Kidney (tissue), 14 donors: Measurements from ENCODE around the gene COL21A1. TPM values are rescaled to one million over a fixed set of nuclear protein-coding genes. Genes with fewer than 3 reads are reported as not detected.

Experiments
- DNase-seq, 5 donors: peaks; one replicate each; pipeline ENCODE4 v3.0.0-alpha.2; 2013 to 2020
- FAIRE-seq: peaks from 2 replicates; lab custom pipeline; 2012; peaks lifted over from hg19 to GRCh38; lab: Jason Lieb, UNC
- H3K27ac ChIP-seq, 2 donors: one replicate each; pipeline ENCODE4 v1.7.0; 2013; ENCODE audit warnings: low read depth in 2 of 2, low read length in 2 of 2, inconsistent platforms in 1 of 2
- H3K27me3 ChIP-seq: one replicate; pipeline ENCODE4 v1.7.1; 2013; ENCODE audit warnings: low read length, inconsistent platforms; ENCODE audit not compliant: control insufficient read depth, insufficient read depth
- H3K36me3 ChIP-seq, 3 donors: one replicate each; pipeline versions ENCODE4 v1.7.0 to v1.7.1; 2013; ENCODE audit warnings: low read length in 3 of 3, control low read depth in 1 of 3, inconsistent platforms in 1 of 3; ENCODE audit not compliant: insufficient read depth in 3 of 3, control insufficient read depth in 2 of 3
- H3K4me1 ChIP-seq, 3 donors: one replicate each; pipeline versions ENCODE4 v1.7.0 to v1.7.1; 2013; ENCODE audit warnings: low read length in 3 of 3, inconsistent platforms in 1 of 3, low read depth in 1 of 3; ENCODE audit not compliant: control insufficient read depth in 2 of 3, insufficient read depth in 2 of 3
- H3K4me3 ChIP-seq, 3 donors: one replicate each; pipeline versions ENCODE4 v1.7.0 to v1.8.1; 2013; ENCODE audit warnings: low read length in 3 of 3, control low read depth in 1 of 3, inconsistent platforms in 1 of 3
- H3K9ac ChIP-seq, 3 donors: one replicate each; pipeline versions ENCODE4 v1.7.0 to v1.7.1; 2013; ENCODE audit warnings: low read length in 3 of 3, control low read depth in 1 of 3, inconsistent platforms in 1 of 3
- H3K9me3 ChIP-seq, 3 donors: one replicate each; pipeline versions ENCODE4 v1.7.0 to v1.7.1; 2013; ENCODE audit warnings: low read length in 3 of 3, control low read depth in 1 of 3, inconsistent platforms in 1 of 3; ENCODE audit not compliant: control insufficient read depth in 2 of 3, insufficient read depth in 1 of 3
- CTCF ChIP-seq: IDR thresholded peaks from 3 replicates; pipeline ENCODE4 v1.5.1; 2012; ENCODE audit warnings: mild to moderate bottlenecking, moderate library complexity, borderline replicate concordance; ENCODE audit not compliant: insufficient read depth; ENCODE audit errors: extremely low read depth
- intact Hi-C: fragments of 100-400 bp; cut with DNase I; formaldehyde crosslinking; loops from one replicate; pipeline ENCODE4 v1.11.1; 2022
- polyA plus RNA-seq: library from polyadenylated mRNA; stranded (reverse); fragments of 350-450 nt; fragmentation: Illumina TruSeq; extraction: RNeasy Lipid Tissue Mini Kit (QIAGEN cat#74804); gene quantifications from one replicate; pipeline ENCODE4 v1.2.3, GENCODE V29; 2014; ENCODE audit warnings: low read depth, low replicate concordance; ENCODE audit not compliant: insufficient read depth
- total RNA-seq: library from RNA; stranded (reverse); fragmentation: NEBNext Ultra II Directional; extraction: Animal tissue kit (Norgen Biotek cat#: 25700); gene quantifications from one replicate; pipeline ENCODE4 v1.2.1, GENCODE V29; 2021
- donor health status: control.
- donor health status: control.
- donor health status: control.
- donor health status: control.
- donor health status: control.
- donor health status: DM: yes; HTN: yes; CAD: no.
- donor health status: Normal renal cell carcinoma (clear cell type).

Gene COL21A1
- total and polyA plus RNA-seq, 2 donors from 2014 or later, result 1.6 to 3.1 TPM

- Histone ChIP-seq H3K36me3 (no peaks in the 10 kb centered on the region), H3K27me3 (no peaks in the 10 kb centered on the region), H3K27ac (no peak overlapping the region), H3K4me1 (no peaks in the 10 kb centered on the region), H3K9ac (no peak overlapping the region), H3K4me3 (no peak overlapping the region), H3K9me3 (no peaks in the 10 kb centered on the region)
- intact Hi-C loops, result no loop called here
- DNase-seq, result no peak
- no peak for TF ChIP-seq CTCF
- no peak for FAIRE-seq
These were observed 145.2 kb downstream of the COL21A1 start for GRCh38 chr6:56102216-56102615.

GRCh38 chr6:56101141-56101553 lies 146.2 kb downstream of the COL21A1 start:
- Histone ChIP-seq H3K9me3 (no peaks in the 10 kb centered on the region), H3K27ac (no peak overlapping the region), H3K4me3 (no peak overlapping the region), H3K9ac (no peak overlapping the region), H3K4me1 (no peaks in the 10 kb centered on the region), H3K36me3 (no peaks in the 10 kb centered on the region), H3K27me3 (no peaks in the 10 kb centered on the region)
- intact Hi-C loops, result no loop called here
- DNase-seq, result no peak
- FAIRE-seq, result no peak
- no peak for TF ChIP-seq CTCF

DNA sequence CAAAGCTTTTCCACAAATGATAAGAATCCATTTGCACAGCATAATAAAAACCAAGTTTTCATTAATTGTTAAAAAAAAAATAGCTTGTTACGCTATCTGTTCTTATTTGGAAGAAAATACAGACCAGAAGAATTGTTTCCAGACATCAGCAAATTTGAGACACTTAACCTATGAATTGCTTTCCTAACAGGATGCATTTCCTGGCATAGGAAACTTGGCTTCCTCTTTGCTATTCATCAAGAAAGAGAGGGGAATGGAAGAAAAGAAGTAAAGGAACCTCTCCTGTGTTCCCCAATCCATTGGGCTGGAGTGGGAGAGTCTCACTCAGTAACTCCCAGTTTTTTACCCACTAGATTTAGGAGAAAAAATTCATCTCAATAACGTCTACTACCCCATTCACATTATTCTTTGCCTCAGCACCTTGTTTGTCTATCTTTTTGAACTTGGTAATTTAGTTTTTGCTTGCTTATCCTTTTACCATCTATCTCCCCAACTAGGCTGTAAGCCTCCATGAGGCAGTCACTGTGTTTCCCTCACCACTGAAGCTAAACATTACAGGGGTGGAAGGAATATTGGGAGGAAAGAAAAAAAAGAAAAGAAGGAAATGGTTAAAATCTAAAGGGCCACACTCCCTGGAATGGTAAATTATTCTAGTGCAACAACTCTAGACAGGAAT lies 150.3 kb downstream of the COL21A1 start:
- no peaks in the 10 kb centered on the region for H3K4me1 ChIP-seq
- H3K9ac ChIP-seq, result no peak overlapping the region
- DNase-seq (peak in 2 of 5 donors; percentile 24 to 67), FAIRE-seq (no peak)
- H3K9me3 ChIP-seq, result no peaks in the 10 kb centered on the region
- no peak for TF ChIP-seq CTCF
- H3K4me3 ChIP-seq, result no peak overlapping the region
- intact Hi-C loops, result no loop called here
- H3K27me3 ChIP-seq, result no peaks in the 10 kb centered on the region
- no peak overlapping the region for H3K27ac ChIP-seq
- no peaks in the 10 kb centered on the region for H3K36me3 ChIP-seq
